GM12878 (cell line): Measurements from ENCODE around the gene SHMT1. TPM values are rescaled to one million over a fixed set of nuclear protein-coding genes. Genes with fewer than 3 reads are reported as not detected.

Experiments used
- ATAC-seq: fragments of 200-7000 bp; cut with Tn5 transposase; 3 replicates; pipeline ENCODE4 v1.9.1; 2020; ENCODE audit warnings: mild to moderate bottlenecking, moderate library complexity
- BruUV-seq: library from RNA; stranded (reverse); fragments of 400-500 nt; replicated peaks from 2 replicates; lab custom pipeline; 2021; lab: Mats Ljungman, UMichigan
- CTCF ChIA-PET: fragments of 300-600 bp; sonication (Branson Sonifier 250); formaldehyde crosslinking; extraction: SDS; loops from one replicate; lab custom pipeline; 2021; ENCODE audit warnings: inconsistent platforms; lab: Yijun Ruan, JAX
- POLR2A ChIA-PET: fragments of 350-600 bp; formaldehyde crosslinking; extraction: SDS; loops from one replicate; lab custom pipeline; 2021; ENCODE audit warnings: inconsistent platforms; lab: Charles Lee
- RAD21 ChIA-PET: fragments of 300-600 bp; sonication (Branson Sonifier 250); formaldehyde crosslinking; loops from one replicate; lab custom pipeline; 2023; ENCODE audit warnings: antibody characterized with exemption; ENCODE audit not compliant: unreplicated experiment; lab: Charles Lee
- SMC1A ChIA-PET: fragments of 300-600 bp; sonication (Branson Sonifier 250); formaldehyde crosslinking; loops from one replicate; lab custom pipeline; 2023; ENCODE audit not compliant: unreplicated experiment, uncharacterized antibody; lab: Charles Lee
- DNase-seq: peaks from one replicate; pipeline ENCODE4 v3.0.0-alpha.2; 2011; ENCODE audit warnings: low read depth, low spot score
- FAIRE-seq: peaks from 3 replicates; lab custom pipeline; 2011; peaks lifted over from hg19 to GRCh38; lab: Jason Lieb, UNC
- H2AFZ ChIP-seq: 2 replicates; pipeline ENCODE4 v1.6.0; 2011; ENCODE audit warnings: low read depth, low read length, control low read depth; ENCODE audit not compliant: control insufficient read depth
- H3K27ac ChIP-seq: 2 replicates; pipeline ENCODE4 v1.5.1; 2011; ENCODE audit warnings: control low read depth; ENCODE audit not compliant: control insufficient read depth, insufficient read depth
- H3K27me3 ChIP-seq, 2 experiments: replicated peaks in 1 of 2; 2 replicates each; pipeline versions ENCODE4 v1.6.0 to v1.6.1; 2011; ENCODE audit warnings: low read length in 1 of 2; ENCODE audit not compliant: control insufficient read depth in 2 of 2, insufficient read depth in 2 of 2
- H3K36me3 ChIP-seq, 2 experiments: 2 replicates each; pipeline ENCODE4 v1.5.1; 2011; ENCODE audit warnings: low read length in 1 of 2; ENCODE audit not compliant: control insufficient read depth in 2 of 2, insufficient read depth in 2 of 2
- H3K4me1 ChIP-seq: 2 replicates; pipeline ENCODE4 v1.6.1; 2011; ENCODE audit warnings: mild to moderate bottlenecking, low read length, moderate library complexity, mixed read lengths; ENCODE audit not compliant: control insufficient read depth, insufficient read depth
- H3K4me2 ChIP-seq: 2 replicates; pipeline ENCODE4 v1.6.0; 2011; ENCODE audit warnings: control low read depth; ENCODE audit not compliant: control insufficient read depth, insufficient read depth
- H3K4me3 ChIP-seq: fragments of 200-600 bp; sonication (generic); 2 replicates; pipeline ENCODE4 v1.5.1; 2016
- H3K79me2 ChIP-seq: 2 replicates; pipeline ENCODE4 v1.6.0; 2011; ENCODE audit warnings: low read length; ENCODE audit not compliant: control insufficient read depth, insufficient read depth
- H3K9ac ChIP-seq: 2 replicates; pipeline ENCODE4 v1.8.0; 2011; ENCODE audit warnings: low read length, control low read depth, mixed read lengths; ENCODE audit not compliant: control insufficient read depth, insufficient read depth
- H3K9me3 ChIP-seq: replicated peaks from 3 replicates; pipeline ENCODE4 v1.5.1; 2011; ENCODE audit warnings: mild to moderate bottlenecking, low read length; ENCODE audit not compliant: control insufficient read depth, insufficient read depth
- H4K20me1 ChIP-seq: 2 replicates; pipeline ENCODE4 v1.6.0; 2011; ENCODE audit not compliant: control insufficient read depth, insufficient read depth
- CREM ChIP-seq: IDR thresholded peaks from 2 replicates; pipeline ENCODE4 v1.6.1; 2014; ENCODE audit warnings: antibody characterized with exemption, low read depth
- CUX1 ChIP-seq: IDR thresholded peaks from 2 replicates; pipeline ENCODE4 v1.6.1; 2012; ENCODE audit warnings: improper control_type of control experiment, low read depth, low read length; ENCODE audit not compliant: insufficient replicate concordance
- E2F4 ChIP-seq: IDR thresholded peaks from 2 replicates; pipeline ENCODE4 v1.6.1; 2012; ENCODE audit warnings: low read depth, low read length, improper control_type of control experiment
- MXI1 ChIP-seq: fragments of 150-350 bp; IDR thresholded peaks from 2 replicates; pipeline ENCODE4 v1.6.1; 2011; ENCODE audit warnings: low read depth, mild to moderate bottlenecking, inconsistent platforms, low read length, improper control_type of control experiment
- NR2F1 ChIP-seq: fragments of 450-650 bp; conservative IDR thresholded peaks from 2 replicates; pipeline ENCODE4 v1.6.1; 2017; ENCODE audit warnings: mild to moderate bottlenecking
- SIX5 ChIP-seq: IDR thresholded peaks from 2 replicates; pipeline ENCODE4 v1.6.1; 2011; ENCODE audit warnings: mild to moderate bottlenecking, low read depth, low read length, moderate library complexity; ENCODE audit not compliant: severe bottlenecking
- WRNIP1 ChIP-seq: IDR thresholded peaks from 2 replicates; pipeline ENCODE4 v1.6.1; 2011; ENCODE audit warnings: low read depth, low read length, improper control_type of control experiment, borderline replicate concordance
- WGBS: methylation state at CpG from one replicate; pipeline ENCODE4 v1.1.6; 2016; ENCODE audit warnings: low lambda C conversion rate; ENCODE audit not compliant: insufficient replicate concordance, insufficient coverage; ENCODE audit errors: missing lambda C conversion rate; 5-methylcytosine and 5-hydroxymethylcytosine counted together
- in situ Hi-C: fragments of 300-500 bp; cut with MboI; formaldehyde crosslinking; loops from 9 replicates; pipeline ENCODE4 v1.14.3; 2018; ENCODE audit warnings: mixed read lengths
- intact Hi-C: fragments of 100-400 bp; cut with micrococcal nuclease; formaldehyde crosslinking; loops from one replicate; pipeline ENCODE4 v1.14.2; 2022; ENCODE audit not compliant: unreplicated experiment
- polyA plus RNA-seq, 11 experiments: library from polyadenylated mRNA; depleted of rRNA in 4 of 11; unstranded in 6 of 11; stranded (reverse) in 5 of 11; fragments of >200 nt; fragmentation: Nextera tagmentation in 4 of 11; fragmentation: Illumina TruSeq in 1 of 11; extraction: Ambion mirVana in 4 of 11; extraction: Trizol in 1 of 11; gene quantifications; 1 replicate in 1 of 11; 2 replicates in 10 of 11; pipeline versions ENCODE4 v1.2.1 to v1.2.3, GENCODE V29; 2011 to 2016; ENCODE audit warnings: inconsistent platforms in 2 of 11, missing spikeins in 2 of 11, low read depth in 1 of 11
- total RNA-seq, 4 experiments: library from RNA; depleted of rRNA in 3 of 4; stranded (reverse); fragments of >200 nt in 3 of 4; fragmentation: Illumina TruSeq in 1 of 4; extraction: Trizol in 1 of 4; gene quantifications; 2 replicates each; pipeline versions ENCODE4 v1.2.1 to v1.2.3, GENCODE V29; 2013 to 2021

Gene SHMT1
- total and polyA plus RNA-seq, 10 of the 15 experiments (the other 5 are each of a cell fraction or from before 2014, with no cell fraction given): 5.2 to 60.1 (median 34.6) TPM

- H2AFZ ChIP-seq: peak overlapping the region; percentile 85
- no TSS peak for BruUV-seq
- H3K4me2 ChIP-seq: peak overlapping the region; percentile 92
- ATAC-seq (no peak), FAIRE-seq (no peak), DNase-seq (no peak)
- 0 out of 2 replicates have a peak, but pooled peaks cover 3% of the 10 kb centered on the region for H3K4me1 ChIP-seq
- H3K4me3 ChIP-seq: peak overlapping the region; percentile 88
- peak overlapping the region; percentile 81 for H3K9ac ChIP-seq
- TF ChIP-seq CREM: no peak
- TF ChIP-seq CUX1: no peak
- no peak for TF ChIP-seq SIX5
- TF ChIP-seq E2F4: no peak
- no peak for TF ChIP-seq MXI1
- no peak for TF ChIP-seq WRNIP1
- no peak for TF ChIP-seq NR2F1
- in situ Hi-C loops: no loop called here
- intact Hi-C loops: no loop called here
- ChIA-PET POLR2A (interaction anchor here (1.4 kb wide), 1 partner anchor 49 kb away, joined by 5 read pairs; no protein-coding TSS in a partner anchor), SMC1A (interaction anchor here (1.2 to 1.4 kb wide), 2 partner anchors 48 to 113 kb away, joined by 3 read pairs; no protein-coding TSS in a partner anchor), RAD21 (no interaction called here), CTCF (interaction anchor here (0.9 kb wide), 1 partner anchor 113 kb away, joined by 3 read pairs; no protein-coding TSS in a partner anchor)
- H4K20me1 ChIP-seq: no peaks in the 10 kb centered on the region
- H3K36me3 ChIP-seq: no peaks in the 10 kb centered on the region; a peak in 1 of 4 replicates
- WGBS: 75% methylated on average over 15 of the region's 15 CpGs
- no peaks in the 10 kb centered on the region for H3K9me3 ChIP-seq
- no peaks in the 10 kb centered on the region for H3K27me3 ChIP-seq
- peaks cover 15% of the 10 kb centered on the region for H3K79me2 ChIP-seq
- peak overlapping the region; percentile 64; the same call in 1 of the 2 replicates for H3K27ac ChIP-seq
Measured at GRCh38 chr17:18361837-18362697, 1.3 kb downstream of the SHMT1 start.
